Ishikawa (cell line): Measurements from ENCODE around the gene SDF2L1.

Experiments used
- EGR1 ChIP-seq: IDR thresholded peaks from 2 replicates; pipeline ENCODE4 v1.6.1; 2012
- EP300 ChIP-seq: IDR thresholded peaks from 2 replicates; pipeline ENCODE4 v1.6.1; 2012; ENCODE audit warnings: borderline replicate concordance
- NFIC ChIP-seq: IDR thresholded peaks from 2 replicates; pipeline ENCODE4 v1.6.1; 2012
- RAD21 ChIP-seq: IDR thresholded peaks from 2 replicates; pipeline ENCODE4 v1.6.1; 2012; ENCODE audit warnings: low read depth
- TAF1 ChIP-seq: IDR thresholded peaks from 2 replicates; pipeline ENCODE4 v1.6.1; 2012; ENCODE audit warnings: low read depth, mild to moderate bottlenecking
- TCF12 ChIP-seq: IDR thresholded peaks from 2 replicates; pipeline ENCODE4 v1.6.1; 2012; ENCODE audit warnings: low read depth
- TF ChIP-seq, protein P1 (sequence below): IDR thresholded peaks from 2 replicates; pipeline ENCODE4 v1.6.1; 2012

DNA sequence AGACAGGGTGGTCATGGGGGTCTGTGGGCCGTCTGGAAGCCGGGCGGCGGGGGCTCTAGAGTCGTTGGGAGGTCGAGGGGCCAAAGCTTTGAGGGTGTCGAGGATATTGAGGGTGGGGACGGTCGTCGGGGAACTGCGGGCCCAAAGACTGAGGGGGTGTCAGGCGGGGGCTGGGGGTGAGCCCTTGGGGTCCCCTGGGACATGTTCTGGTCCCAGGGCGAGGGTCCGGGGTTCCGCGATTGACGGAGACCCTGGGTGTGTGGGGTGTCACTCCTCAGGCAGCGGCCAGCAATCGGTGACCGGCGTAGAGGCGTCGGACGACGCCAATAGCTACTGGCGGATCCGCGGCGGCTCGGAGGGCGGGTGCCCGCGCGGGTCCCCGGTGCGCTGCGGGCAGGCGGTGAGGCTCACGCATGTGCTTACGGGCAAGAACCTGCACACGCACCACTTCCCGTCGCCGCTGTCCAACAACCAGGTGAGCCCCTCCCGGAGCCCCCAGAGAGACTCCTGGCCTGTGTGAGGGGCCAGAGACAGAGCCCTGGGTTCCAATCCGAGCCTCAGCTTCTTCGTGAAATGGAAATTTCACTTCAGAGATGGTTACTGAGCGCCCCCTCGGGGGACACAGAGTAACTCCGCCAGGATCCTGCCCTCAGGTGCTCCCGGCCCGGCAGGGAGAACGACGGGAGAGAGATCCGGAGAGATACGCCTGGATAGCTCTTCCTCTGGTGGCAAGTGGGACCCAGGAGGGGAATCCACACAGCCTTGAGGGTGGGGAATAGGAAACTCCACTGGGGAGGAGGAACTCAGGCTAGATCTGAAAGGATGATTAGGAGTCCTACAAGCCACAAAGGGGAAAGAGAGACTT, 714 bp downstream of the SDF2L1 start:
- TF ChIP-seq, protein P1, sequence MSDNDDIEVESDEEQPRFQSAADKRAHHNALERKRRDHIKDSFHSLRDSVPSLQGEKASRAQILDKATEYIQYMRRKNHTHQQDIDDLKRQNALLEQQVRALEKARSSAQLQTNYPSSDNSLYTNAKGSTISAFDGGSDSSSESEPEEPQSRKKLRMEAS, result no peak; the same call in 1 of the 2 replicates
- TF ChIP-seq RAD21, result peak; percentile 47; the same call in 1 of the 2 replicates
- TF ChIP-seq NFIC, result no peak
- no peak for TF ChIP-seq EGR1
- no peak for TF ChIP-seq TAF1
- peak; percentile 34; the same call in 1 of the 2 replicates for TF ChIP-seq TCF12
- TF ChIP-seq EP300, result no peak
